UCSD-AML1 (cell line): ENCODE results near the gene MAP1A.
"Not testable (repeated sequence)": the region's sequence is repeated elsewhere in the genome, so short reads cannot be mapped to it uniquely, and the experiment has no call there.

Experiments used
- DNase-seq: peaks from one replicate; lab custom pipeline; 2025; ENCODE audit not compliant: unreplicated experiment; lab: John Stamatoyannopoulos, UW

The MAP1A gene

DNA sequence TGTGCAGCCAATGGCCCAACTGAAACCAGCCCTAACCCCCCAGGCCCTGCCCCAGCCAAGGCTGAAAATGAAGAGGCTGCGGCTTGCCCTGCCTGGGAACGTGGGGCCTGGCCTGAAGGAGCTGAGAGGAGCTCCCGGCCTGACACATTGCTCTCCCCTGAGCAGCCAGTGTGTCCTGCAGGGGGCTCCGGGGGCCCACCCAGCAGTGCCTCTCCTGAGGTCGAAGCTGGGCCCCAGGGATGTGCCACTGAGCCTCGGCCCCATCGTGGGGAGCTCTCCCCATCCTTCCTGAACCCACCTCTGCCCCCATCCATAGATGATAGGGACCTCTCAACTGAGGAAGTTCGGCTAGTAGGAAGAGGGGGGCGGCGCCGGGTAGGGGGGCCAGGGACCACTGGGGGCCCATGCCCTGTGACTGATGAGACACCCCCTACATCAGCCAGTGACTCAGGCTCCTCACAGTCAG lies 11.2 kb downstream of the MAP1A start:
- DNase-seq: no peak

DNA sequence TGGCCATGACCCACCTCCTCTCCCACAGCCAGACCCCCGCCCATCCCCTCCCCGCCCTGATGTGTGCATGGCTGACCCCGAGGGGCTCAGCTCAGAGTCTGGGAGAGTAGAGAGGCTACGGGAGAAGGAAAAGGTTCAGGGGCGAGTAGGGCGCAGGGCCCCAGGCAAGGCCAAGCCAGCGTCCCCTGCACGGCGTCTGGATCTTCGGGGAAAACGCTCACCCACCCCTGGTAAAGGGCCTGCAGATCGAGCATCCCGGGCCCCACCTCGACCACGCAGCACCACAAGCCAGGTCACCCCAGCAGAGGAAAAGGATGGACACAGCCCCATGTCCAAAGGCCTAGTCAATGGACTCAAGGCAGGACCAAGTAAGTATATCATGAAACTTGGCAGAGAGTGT lies 11.7 kb downstream of the MAP1A start:
- DNase-seq: no peak

DNA sequence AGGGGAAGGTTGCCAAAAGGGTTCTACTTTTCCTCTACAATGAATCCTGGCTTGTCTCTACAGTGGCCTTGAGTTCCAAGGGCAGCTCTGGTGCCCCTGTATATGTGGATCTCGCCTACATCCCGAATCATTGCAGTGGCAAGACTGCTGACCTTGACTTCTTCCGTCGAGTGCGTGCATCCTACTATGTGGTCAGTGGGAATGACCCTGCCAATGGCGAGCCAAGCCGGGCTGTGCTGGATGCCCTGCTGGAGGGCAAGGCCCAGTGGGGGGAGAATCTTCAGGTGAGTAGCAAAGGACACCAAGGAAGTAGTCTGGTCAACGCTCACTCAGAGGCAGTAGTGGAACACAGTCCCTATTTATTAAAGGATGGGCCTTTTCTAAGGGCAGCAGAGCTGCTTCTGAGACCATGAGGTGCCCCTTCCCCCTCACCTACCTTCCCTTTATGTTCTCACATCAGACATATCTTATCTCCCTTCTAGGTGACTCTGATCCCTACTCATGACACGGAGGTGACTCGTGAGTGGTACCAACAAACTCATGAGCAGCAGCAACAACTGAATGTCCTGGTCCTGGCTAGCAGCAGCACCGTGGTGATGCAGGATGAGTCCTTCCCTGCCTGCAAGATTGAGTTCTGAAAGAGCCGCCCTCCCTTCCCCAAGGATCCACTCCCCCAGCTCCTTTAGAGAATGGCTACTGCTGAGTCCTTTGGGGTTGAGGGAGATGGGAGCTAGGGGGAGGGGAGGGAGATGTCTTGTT lies 12.4 kb downstream of the MAP1A start:
- DNase-seq: no peak

DNA sequence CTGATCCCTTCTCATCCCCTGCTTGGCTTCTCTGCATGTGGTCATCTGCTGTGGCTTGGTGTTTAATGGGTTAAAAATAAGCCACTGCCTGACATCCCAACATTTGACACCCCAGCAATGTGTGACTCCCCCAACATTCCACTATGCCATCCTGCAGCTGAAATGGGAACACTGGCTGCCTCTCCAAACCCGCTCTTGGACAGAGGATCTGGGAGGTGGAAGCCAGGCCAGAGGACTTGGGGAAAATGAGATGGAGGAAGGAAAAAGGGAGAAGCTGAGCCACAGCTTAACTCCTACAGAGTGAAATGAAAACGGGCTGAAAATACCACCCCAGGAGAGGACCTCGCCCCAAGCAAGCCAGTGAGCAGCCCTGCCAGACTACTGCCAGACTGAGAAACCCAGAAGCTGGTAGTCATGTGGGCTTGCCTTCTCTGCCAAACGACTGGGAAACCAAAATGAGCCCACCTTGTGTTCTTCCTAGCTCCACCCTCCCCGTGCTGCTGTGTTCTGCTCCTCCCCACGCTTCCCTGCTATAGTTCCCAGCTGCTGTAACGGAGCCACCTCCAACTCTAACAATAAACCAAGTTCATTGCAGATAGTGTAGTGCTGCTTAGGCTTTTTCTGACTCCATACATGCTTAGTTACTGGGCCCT lies 13.7 kb downstream of the MAP1A start:
- no peak for DNase-seq

DNA sequence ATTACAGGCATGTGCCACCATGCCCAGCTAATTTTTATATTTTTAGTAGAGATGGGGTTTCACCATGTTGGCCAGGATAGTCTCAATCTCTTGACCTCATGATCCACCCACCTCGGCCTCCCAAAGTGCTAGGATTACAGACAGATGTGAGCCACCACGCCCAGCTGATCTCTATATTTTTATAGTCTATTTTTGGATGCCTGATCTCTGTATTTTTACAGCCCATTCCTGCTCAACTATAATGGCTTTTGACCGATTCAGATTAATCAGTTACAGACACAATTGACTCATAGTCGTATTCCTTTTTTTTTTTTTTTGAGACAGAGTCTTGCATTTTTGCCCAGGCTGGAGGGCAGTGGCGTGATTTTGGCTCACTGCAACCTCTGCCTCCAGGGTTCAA lies 15.4 kb downstream of the MAP1A start:
- not testable (repeated sequence) for DNase-seq

DNA sequence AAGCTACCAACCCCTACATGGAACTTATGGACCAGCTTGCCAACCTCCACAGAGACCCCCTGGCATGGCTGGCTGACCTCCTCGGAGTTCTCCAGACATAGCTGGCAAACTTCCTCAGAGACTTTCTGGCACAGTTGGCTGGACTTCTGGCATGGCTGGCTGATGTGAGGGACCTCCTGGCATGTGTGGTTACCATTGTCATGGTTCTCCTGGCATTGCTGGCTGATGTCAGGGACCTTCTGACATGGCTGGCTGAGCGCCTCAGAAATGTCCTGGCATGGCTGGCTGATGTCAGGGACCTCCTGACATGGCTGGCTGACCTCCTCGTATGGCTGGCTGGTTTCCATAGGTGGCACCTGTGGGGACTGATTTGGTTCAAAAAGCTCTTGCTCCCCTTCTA lies 17.5 kb downstream of the MAP1A start:
- DNase-seq: no peak

DNA sequence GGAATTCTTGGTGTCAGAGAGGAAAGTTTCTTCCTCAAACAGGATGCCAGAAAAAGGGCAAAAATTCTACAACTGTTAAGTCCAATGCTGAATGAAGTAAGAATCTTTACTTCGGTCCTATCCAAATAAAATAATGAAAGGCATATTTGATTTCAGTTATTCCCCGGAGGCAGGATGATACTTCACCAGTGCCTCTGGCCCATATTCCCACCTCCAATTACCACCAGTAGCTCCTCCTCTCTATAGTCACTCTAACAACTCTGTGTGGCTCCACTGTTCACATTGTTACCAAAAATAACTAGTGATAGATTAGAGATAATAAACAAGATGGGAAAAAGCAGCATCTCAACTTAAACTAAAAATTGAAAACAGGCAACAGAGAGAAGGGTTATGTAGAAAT lies 20.7 kb downstream of the MAP1A start:
- no peak for DNase-seq

DNA sequence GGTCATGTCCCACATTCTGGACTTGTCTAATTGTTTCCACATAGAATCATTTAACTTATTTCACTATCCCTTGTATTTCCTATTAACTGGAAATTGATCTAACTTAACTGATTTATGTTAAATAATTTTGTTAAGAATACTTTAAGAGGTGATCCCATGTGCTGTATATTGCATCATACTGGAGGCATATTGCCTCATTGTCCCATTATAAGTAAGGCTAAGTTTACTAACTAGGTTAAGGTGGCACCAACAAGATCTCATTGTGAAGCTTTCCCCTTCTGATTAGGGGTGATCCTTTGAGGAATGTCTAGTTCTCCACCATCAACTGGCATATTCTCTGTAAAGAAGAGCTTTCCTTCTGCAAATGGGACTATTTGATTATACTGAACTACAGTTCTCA lies 24.4 kb downstream of the MAP1A start:
- DNase-seq: no peak

DNA sequence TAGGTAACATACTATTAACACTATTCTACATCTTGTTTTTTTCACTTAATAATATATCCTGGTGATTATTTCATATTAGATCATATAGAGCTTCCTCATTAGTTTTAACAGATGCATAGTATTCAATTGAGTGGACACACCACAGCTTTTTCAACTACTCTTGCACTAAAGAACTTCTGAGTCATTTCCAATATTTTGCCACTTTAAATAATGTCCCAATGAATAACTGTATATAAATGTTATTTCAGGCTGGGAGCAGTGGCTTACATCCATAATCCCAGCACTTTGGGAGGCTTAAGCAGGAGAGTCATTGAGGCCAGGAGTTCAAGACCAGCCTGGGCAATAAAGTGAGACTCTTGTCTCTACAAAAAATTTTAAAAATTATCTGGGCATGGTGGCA lies 26.9 kb downstream of the MAP1A start:
- no peak for DNase-seq

DNA sequence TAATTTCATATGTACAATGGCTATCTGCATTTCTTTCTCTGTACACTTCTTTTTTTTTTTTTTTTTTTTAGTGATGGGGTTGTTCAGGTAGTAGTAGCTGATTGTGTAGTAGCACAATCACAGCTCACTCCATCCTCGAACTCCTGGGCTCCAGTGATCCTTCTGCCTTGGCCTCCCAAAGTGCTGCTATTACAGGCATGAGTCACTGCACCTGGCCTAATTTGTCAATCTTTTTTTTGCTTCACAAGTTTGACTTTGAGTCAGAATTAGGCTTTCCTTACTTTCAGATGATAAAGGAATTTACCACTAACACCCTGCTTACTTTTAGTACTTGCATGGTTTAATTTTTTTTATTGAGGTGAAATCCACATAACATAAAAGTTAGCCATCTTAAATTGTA lies 28.0 kb downstream of the MAP1A start:
- no peak for DNase-seq

DNA sequence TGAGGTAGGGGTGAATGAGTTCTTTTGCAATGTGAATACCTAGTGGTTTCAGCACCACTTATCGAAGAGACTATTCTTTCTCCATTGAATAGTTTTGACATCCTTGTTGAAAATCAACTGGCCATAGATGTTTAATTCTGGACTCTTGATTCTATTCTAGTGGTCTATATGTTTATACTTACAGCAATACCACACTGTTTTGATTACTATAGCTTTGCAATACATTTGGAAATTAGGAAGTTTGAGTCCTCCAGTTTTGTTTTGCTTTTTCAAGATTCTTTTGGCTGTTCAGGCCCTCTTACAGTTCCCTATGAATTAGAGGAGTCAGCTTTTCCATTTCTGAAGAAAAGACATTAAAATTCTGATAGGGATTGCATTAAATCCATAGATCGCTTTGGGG lies 30.1 kb downstream of the MAP1A start:
- no peak for DNase-seq

DNA sequence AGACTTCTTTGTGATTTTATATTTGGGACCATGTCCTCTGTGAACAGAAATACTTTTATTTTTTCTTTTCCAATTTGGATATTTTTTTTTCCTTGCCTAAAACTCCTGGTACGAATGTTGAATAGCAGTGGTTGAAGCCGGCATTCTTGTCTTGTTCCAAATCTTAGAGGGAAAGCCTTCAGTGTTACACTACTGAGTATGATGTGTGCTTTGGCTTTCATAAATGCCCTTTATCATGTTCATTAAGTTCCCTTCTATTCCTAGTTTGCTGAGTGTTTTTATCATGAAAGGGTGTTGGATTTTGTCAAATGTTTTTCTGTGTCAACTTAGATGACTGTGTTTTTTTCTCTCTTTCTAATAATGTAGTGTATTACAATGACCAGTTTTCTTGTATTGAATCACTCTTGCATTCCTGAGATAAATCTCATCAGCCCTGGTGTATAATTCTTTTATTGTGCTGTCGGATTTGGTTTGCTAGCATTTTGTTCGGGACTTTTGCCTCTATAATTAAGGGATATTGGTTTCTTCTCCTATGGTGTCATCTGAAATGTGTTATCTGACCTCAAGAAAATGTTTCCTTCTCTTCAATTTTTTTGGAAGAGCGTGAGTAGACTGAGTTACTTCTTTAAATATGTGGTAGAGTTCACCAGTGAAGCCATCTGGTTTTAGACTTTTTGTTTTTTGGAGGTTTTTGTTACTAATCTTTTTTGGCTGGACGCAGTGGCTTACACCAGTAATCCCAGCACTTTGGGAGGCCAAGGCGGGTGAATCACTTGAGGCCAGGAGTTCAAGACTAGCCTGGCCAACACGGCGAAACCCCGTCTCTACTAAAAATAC lies 33.3 kb downstream of the MAP1A start:
- DNase-seq: no peak

DNA sequence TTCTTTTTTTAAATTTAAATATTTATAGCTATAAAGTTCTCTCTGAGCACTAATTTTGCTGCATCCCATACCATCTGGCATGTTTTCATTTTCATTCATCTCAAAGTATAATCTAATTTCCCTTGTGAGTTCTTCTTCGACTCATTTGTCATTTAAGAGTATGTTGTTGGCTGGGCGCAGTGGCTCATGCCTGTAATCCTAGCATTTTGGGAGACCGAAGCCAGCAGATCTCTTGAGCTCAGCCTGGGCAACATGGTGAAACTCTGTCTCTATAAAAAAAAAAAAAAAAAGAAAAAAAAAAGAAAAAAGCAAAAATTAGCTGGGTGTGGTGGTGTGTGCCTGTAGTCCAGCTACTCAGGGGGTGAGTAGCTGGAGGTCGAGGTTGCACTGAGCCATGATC lies 34.8 kb downstream of the MAP1A start:
- no peak for DNase-seq

DNA sequence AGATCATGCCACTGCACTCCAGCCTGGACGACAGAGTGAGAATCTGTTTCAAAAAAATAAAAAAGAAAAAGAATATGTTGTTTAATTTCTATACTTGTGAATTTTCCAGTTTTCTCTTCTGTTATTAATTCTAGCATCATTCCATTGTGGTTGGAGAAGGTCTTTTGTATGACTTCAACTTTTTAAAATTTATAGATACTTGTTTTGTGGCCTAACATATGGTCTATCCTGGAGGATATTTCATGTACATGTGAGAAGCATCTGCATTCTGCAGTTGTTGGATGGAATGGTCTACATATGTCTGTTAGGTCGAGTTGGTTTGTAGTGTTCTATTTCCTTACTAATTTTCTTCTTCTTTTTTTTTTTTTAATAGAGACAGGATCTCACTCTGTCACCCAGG lies 35.6 kb downstream of the MAP1A start:
- no peak for DNase-seq

DNA sequence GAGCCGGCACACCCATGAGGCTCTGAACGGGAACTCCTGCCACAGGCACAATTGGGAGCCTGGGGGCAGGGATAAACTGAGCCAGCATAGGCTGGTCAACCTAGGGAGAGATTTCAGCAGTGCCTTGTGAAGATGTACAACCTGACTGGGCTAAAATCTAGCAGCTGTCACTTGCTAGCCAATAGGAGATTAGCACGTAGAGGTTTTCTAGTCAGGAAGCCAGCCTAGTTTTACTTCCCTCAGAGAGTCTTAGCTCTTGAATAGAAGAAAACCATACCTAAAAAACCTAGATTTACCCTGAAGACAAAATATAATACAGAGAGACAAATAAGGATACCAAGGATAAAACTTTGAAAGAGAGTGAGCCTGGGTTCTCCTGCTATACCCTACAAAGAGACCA lies 45.3 kb downstream of the MAP1A start:
- DNase-seq: not testable (repeated sequence)

DNA sequence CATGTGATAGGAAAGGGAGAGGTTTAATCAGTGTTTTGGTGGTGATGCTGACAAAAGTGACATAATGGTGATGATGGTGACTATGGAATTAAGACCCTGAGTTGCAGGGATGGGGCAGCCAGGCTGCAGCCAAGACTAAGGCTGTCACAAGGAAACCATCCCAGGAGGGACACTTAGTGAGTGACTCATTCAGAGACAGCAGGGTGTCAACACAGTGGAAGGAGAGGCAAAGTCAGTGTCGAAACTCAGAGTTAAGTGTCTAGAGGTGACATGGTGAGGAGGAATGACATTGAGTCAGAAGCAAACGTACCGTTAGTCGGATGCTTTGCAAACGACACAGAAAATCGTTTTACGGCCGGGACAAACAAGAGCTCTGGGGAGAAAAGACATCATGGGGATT lies 46.4 kb downstream of the MAP1A start:
- DNase-seq: not testable (repeated sequence)

DNA sequence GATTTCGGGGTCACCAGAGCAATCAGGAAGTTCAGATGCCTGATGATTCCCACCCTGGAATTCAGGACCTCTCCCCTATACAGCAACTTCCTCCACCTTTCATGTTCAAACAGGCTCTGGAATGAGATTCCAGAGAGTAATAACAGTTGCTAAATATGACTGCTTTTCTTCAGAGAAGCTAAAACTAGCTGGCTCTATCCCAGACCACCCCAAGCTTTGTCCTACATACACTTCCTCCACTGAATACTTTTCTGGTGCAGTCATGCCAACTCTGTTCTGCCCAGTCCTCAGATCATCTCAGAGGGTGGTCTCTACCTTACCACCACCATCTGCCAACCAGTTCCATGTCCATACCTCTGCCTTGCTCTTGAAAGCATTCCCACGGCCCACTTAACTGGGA lies 49.2 kb downstream of the MAP1A start:
- not testable (repeated sequence) for DNase-seq

DNA sequence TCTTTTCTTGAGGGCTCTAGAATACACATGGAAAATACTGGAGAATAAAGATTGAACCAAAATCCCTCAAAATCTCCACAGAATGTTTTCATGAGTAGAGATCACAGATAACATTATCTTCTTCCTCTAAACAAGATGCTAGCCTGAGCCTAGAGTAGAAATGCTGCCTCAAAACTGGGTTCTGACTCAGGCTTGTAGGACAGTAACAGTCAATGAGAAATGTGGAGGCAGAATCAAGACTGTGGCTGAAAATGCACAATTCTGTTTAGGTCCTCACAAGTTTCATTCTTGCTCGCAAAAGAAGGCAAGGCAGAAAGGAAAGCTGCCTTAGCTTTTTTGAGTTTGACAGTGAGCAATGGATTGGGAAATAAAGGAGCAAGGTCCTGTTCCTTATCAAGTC lies 57.2 kb downstream of the MAP1A start:
- DNase-seq: not testable (repeated sequence)
